ENCODE results near the gene KCNJ16.

KCNJ16 gene

DNA sequence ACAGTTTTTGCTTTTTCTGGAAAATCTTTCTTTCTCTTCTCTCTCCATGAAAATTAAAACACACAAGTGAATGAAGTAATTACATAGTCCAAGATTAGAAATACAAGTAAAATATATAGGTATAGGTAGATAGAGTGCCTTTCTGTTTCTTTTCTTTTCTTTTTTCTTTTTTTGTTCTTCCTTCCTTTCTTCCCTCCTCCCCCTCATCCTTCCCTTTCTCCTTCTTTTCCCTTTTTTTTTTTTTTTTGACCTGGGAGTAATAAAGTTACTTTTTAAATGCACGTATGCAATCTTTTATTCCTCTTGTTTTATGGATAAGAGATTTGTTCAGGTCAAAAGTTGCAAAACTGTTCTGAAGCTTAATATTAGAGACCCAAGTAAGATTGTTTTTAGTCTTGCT lies 59.8 kb downstream of the KCNJ16 start:
- H3K27ac ChIP-seq (ENCODE audit: low read depth, low read length): no peak overlapping the region
- no peaks in the 10 kb centered on the region for H3K36me3 ChIP-seq (ENCODE audit: insufficient read depth, low read length)
- no peaks in the 10 kb centered on the region for H3K9me3 ChIP-seq (ENCODE audit: low read length)
- H3K27me3 ChIP-seq (ENCODE audit: control insufficient read depth in 1 of 2, insufficient read depth in 2 of 2, low read length in 2 of 2): no peaks in the 10 kb centered on the region
- H3K4me1 ChIP-seq (ENCODE audit: insufficient read depth, low read length): peaks cover 16% of the 10 kb centered on the region
- H3K4me3 ChIP-seq (ENCODE audit: low read depth in 1 of 2, low read length in 2 of 2): no peak overlapping the region
- no peak overlapping the region for H3K9ac ChIP-seq (ENCODE audit: low read length)

DNA sequence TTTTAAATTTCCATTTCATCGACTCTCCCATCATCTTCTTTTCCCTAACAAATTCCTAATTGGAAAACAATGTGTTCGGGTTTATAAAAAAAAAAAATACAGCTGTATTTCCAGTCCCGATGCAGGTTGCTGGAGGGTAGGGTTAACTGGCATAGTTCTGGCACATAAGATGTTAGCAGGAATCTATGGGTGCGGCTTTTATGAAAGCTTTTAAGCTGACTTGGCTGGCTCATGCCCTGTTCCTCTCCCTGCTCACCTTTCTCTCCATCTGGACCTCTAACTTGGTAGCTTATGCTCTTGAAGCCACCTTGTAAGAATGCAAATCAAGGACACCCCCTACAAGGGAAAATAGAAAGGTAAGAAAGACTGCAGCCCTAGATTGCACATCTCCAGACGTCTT lies 61.1 kb downstream of the KCNJ16 start:
- peaks cover 16% of the 10 kb centered on the region for H3K4me1 ChIP-seq (ENCODE audit: insufficient read depth, low read length)
- H3K4me3 ChIP-seq (ENCODE audit: low read depth in 1 of 2, low read length in 2 of 2): no peak overlapping the region
- no peak overlapping the region for H3K27ac ChIP-seq (ENCODE audit: low read depth, low read length)
- H3K36me3 ChIP-seq (ENCODE audit: insufficient read depth, low read length): no peaks in the 10 kb centered on the region
- H3K9ac ChIP-seq (ENCODE audit: low read length): no peak overlapping the region
- no peaks in the 10 kb centered on the region for H3K9me3 ChIP-seq (ENCODE audit: low read length)
- H3K27me3 ChIP-seq (ENCODE audit: control insufficient read depth in 1 of 2, insufficient read depth in 2 of 2, low read length in 2 of 2): no peaks in the 10 kb centered on the region

DNA sequence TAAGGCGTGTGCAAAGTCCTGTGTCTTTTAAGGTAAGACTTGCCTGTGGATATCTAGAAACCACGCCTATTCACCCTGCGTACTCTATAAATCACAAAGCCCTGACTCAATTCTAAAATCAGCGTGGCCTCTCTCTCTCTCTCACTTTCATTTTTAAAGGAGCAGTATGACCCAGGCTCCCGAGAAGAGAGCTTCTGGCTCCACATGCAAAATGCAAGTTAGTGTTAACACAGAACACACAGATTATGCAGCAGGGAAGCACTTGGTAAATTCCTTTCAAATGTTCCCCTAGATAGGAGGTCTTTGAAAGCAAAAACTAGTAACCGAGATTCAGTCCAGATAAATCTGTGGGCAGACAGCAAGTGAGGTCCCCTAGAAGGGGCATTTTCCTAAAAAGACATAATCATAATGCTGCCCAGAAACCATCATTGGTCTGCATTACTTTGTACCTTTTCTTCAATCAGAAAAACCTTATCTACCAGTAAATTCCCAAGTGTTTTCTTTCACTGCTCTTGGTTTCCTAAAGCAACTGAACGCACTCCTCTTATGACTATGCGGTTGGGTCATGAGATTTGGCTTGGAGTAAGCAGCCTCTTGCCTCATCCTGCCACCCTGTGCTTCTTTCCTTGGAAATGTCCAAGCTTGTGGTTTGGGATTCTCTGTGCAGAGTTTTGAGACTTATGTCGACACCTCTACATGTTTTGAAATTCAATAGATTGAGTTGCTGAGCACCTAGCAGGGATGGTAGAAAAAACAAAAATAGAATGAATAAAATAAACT lies 62.6 kb downstream of the KCNJ16 start:
- no peaks in the 10 kb centered on the region for H3K9me3 ChIP-seq (ENCODE audit: low read length)
- peaks cover 16% of the 10 kb centered on the region for H3K4me1 ChIP-seq (ENCODE audit: insufficient read depth, low read length)
- peak overlapping the region; percentile 29 to 57 for H3K4me3 ChIP-seq (ENCODE audit: low read depth in 1 of 2, low read length in 2 of 2)
- peak overlapping the region; percentile 32 for H3K9ac ChIP-seq (ENCODE audit: low read length)
- H3K36me3 ChIP-seq (ENCODE audit: insufficient read depth, low read length): no peaks in the 10 kb centered on the region
- peak overlapping the region; percentile 69 for H3K27ac ChIP-seq (ENCODE audit: low read depth, low read length)
- H3K27me3 ChIP-seq (ENCODE audit: control insufficient read depth in 1 of 2, insufficient read depth in 2 of 2, low read length in 2 of 2): no peaks in the 10 kb centered on the region

DNA sequence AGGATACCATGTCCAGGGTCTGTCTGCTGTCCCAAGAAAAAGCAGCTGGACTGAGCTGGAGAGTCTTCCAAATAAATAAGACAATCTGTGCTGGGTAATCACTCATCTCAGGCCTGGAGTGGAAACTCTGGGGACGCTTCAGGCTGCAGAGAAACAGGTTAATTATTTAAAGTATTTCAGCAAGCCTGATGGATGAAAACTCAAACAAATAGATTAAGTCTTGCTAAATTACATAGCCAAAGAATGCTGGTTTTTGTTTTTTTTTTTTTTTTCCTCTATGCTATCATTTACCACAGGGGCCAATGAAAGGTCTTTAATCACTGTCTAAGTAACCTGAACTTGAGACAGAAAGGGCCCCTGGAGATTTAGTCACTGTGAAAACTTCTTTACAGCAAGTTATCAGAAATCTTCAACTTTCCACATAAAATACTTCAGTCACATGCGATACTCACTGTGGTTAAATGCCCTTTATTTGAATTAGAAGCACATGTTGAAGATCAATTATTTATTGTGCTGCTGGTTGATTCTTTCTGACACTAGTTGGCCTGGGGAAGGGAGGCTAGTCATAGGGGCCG lies 63.4 kb downstream of the KCNJ16 start:
- no peak overlapping the region for H3K9ac ChIP-seq (ENCODE audit: low read length)
- no peaks in the 10 kb centered on the region for H3K27me3 ChIP-seq (ENCODE audit: control insufficient read depth in 1 of 2, insufficient read depth in 2 of 2, low read length in 2 of 2)
- no peak overlapping the region for H3K4me3 ChIP-seq (ENCODE audit: low read depth in 1 of 2, low read length in 2 of 2)
- H3K27ac ChIP-seq (ENCODE audit: low read depth, low read length): peak overlapping the region; percentile 69
- no peaks in the 10 kb centered on the region for H3K36me3 ChIP-seq (ENCODE audit: insufficient read depth, low read length)
- no peaks in the 10 kb centered on the region for H3K9me3 ChIP-seq (ENCODE audit: low read length)
- peaks cover 16% of the 10 kb centered on the region for H3K4me1 ChIP-seq (ENCODE audit: insufficient read depth, low read length)

DNA sequence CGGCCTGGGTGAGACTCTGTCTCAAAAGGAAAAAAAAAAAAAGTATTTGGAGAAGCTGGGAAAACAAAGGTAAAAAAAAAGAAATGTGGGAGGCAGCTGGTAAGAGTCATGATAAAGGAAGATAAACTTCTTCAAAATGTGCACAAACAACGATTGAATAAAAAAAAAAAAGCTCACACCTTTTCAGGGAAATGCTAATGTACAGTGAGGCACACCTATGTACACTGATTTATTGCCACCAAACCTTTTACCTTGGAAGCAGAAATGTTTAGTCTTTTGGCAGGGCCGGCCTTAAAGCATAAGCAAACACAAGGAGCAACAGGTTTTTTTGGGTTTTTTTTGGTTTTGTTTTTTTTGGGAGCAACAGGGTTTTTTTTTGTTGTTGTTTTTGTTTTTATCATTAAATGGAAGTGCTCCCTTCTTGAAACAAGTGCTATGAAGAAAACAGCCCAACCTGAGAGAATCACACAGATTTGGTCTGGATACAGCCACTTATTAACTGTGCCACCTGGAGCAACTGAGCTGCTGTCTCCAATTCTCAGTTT lies 64.5 kb downstream of the KCNJ16 start:
- Histone ChIP-seq H3K27me3 (ENCODE audit: control insufficient read depth in 1 of 2, insufficient read depth in 2 of 2, low read length in 2 of 2) (no peaks in the 10 kb centered on the region), H3K36me3 (ENCODE audit: insufficient read depth, low read length) (no peaks in the 10 kb centered on the region), H3K27ac (ENCODE audit: low read depth, low read length) (no peak overlapping the region), H3K4me1 (ENCODE audit: insufficient read depth, low read length) (peaks cover 19% of the 10 kb centered on the region), H3K9ac (ENCODE audit: low read length) (no peak overlapping the region), H3K9me3 (ENCODE audit: low read length) (no peaks in the 10 kb centered on the region), H3K4me3 (ENCODE audit: low read depth in 1 of 2, low read length in 2 of 2) (no peak overlapping the region)

DNA sequence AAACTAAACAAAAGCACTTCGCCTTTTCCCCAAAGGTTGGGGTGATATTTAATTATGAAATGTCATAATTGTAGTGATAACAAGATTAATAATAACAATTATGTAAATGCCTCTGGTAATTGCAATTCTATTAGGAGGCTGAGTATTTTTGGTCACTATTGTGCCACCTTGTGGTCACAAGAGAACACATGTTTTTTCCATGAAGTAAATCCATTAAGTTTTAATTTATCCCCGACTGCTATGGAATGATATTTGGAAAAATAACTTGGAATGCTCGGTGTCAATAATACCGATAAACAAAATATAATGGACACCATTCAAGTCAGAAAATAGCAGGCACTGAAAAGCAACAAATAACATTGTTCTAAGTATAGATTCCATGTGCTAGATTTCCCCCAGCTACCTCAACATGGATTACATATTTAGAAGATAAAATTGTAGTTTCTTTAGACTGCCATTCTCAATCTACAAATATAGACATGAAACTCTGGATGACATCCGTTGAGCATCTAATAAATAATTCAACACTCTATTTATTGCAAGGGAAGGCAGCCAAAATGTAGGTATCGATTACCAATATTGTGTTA lies 69.3 kb downstream of the KCNJ16 start:
- no peak overlapping the region for H3K9ac ChIP-seq (ENCODE audit: low read length)
- no peaks in the 10 kb centered on the region for H3K36me3 ChIP-seq (ENCODE audit: insufficient read depth, low read length)
- no peaks in the 10 kb centered on the region for H3K27me3 ChIP-seq (ENCODE audit: control insufficient read depth in 1 of 2, insufficient read depth in 2 of 2, low read length in 2 of 2)
- H3K4me1 ChIP-seq (ENCODE audit: insufficient read depth, low read length): peaks cover 3% of the 10 kb centered on the region
- no peaks in the 10 kb centered on the region for H3K9me3 ChIP-seq (ENCODE audit: low read length)
- H3K27ac ChIP-seq (ENCODE audit: low read depth, low read length): no peak overlapping the region
- H3K4me3 ChIP-seq (ENCODE audit: low read depth in 1 of 2, low read length in 2 of 2): no peak overlapping the region

DNA sequence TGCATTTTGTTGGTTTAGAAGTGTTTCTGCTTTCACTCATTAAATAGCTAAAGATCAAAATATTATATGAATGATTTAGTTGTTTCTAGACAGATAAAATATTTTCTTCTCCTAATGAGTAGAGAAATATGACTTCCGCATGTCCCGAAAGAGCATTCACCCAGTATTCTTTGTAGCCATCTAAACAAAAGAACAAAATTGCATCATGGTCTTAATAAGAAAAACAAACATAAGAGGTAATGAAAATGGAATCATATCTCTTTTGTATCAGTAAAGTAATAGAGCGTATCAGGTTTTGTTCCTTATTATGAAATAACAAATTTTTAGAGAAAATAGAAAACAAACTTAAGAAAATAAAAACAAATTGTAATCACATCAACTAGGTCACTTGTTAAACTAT lies 78.2 kb downstream of the KCNJ16 start:
- no peaks in the 10 kb centered on the region for H3K4me1 ChIP-seq (ENCODE audit: insufficient read depth, low read length)
- no peaks in the 10 kb centered on the region for H3K36me3 ChIP-seq (ENCODE audit: insufficient read depth, low read length)
- H3K9me3 ChIP-seq (ENCODE audit: low read length): no peaks in the 10 kb centered on the region
- no peak overlapping the region for H3K4me3 ChIP-seq (ENCODE audit: low read depth in 1 of 2, low read length in 2 of 2)
- H3K27ac ChIP-seq (ENCODE audit: low read depth, low read length): no peak overlapping the region
- no peaks in the 10 kb centered on the region for H3K27me3 ChIP-seq (ENCODE audit: control insufficient read depth in 1 of 2, insufficient read depth in 2 of 2, low read length in 2 of 2)
- H3K9ac ChIP-seq (ENCODE audit: low read length): no peak overlapping the region

DNA sequence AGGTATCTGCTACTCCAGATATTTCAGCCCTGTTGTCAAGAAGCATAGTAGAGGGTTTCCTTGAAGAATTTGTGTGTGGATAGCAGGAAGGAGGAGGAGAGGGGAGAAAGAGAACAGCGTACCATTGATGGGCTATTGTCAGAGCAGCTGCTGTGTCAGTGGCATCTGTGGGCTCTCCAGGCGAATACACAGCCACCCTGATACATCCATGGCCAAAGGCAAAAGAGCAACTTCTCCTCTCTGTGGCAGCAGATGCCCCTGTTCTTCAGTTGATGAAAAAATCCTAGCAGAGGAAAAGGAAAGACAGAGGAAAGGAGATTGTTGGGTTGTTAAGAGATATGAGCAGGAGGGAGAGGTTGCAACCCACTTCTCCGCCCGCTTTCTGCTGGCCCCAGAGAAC lies 82.1 kb downstream of the KCNJ16 start:
- no peak overlapping the region for H3K27ac ChIP-seq (ENCODE audit: low read depth, low read length)

DNA sequence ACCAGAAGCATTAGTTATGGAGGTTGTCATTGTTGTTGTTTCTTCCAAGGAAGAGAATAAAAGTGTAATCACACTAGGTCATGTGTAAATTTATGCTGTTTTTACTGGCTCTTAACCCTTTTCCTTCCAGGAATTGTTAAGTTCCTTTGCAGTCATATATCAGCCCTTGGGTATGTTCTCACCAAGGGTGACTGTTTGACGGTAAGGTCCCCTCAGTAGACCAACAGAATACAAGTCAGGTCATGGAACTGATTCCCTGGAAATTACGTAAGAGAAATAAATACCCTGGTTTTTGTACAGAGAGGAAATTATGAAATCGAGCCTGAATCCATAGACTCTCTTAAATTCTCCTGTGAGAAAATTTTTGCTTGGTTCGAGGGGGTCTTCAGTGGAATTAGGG lies 83.2 kb downstream of the KCNJ16 start:
- H3K27me3 ChIP-seq (ENCODE audit: control insufficient read depth in 1 of 2, insufficient read depth in 2 of 2, low read length in 2 of 2): no peaks in the 10 kb centered on the region
- no peak overlapping the region for H3K27ac ChIP-seq (ENCODE audit: low read depth, low read length)
- H3K9me3 ChIP-seq (ENCODE audit: low read length): no peaks in the 10 kb centered on the region
- no peak overlapping the region for H3K9ac ChIP-seq (ENCODE audit: low read length)
- H3K4me3 ChIP-seq (ENCODE audit: low read depth in 1 of 2, low read length in 2 of 2): no peak overlapping the region
- H3K36me3 ChIP-seq (ENCODE audit: insufficient read depth, low read length): no peaks in the 10 kb centered on the region
- no peaks in the 10 kb centered on the region for H3K4me1 ChIP-seq (ENCODE audit: insufficient read depth, low read length)

More for the DNA sequence above, 82.1 kb downstream of the KCNJ16 start:
- H3K4me3 ChIP-seq (ENCODE audit: low read depth in 1 of 2, low read length in 2 of 2): no peak overlapping the region
- no peak overlapping the region for H3K9ac ChIP-seq (ENCODE audit: low read length)
- H3K4me1 ChIP-seq (ENCODE audit: insufficient read depth, low read length): no peaks in the 10 kb centered on the region
- no peaks in the 10 kb centered on the region for H3K27me3 ChIP-seq (ENCODE audit: control insufficient read depth in 1 of 2, insufficient read depth in 2 of 2, low read length in 2 of 2)
- H3K36me3 ChIP-seq (ENCODE audit: insufficient read depth, low read length): no peaks in the 10 kb centered on the region
- H3K9me3 ChIP-seq (ENCODE audit: low read length): no peaks in the 10 kb centered on the region

DNA sequence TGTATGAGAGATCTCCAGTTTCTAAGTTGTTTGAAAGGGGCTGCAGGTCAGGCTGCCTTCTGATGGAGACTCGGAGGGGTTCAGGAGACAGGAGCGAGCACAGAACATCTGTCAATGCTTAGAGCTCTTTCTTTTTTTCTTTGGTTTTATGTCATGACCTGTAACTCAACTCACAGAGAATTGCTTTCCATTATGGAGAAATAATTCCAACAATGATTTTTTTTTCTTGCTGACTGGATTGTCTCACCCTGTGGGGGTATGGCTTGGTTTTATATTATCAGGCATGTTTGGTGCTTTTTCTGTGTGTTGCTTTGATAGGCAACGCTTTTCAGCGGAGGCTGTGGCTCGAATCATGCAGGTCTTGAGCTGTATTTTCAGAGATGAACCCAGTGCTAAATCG lies 83.6 kb downstream of the KCNJ16 start:
- Histone ChIP-seq H3K4me1 (ENCODE audit: insufficient read depth, low read length) (no peaks in the 10 kb centered on the region), H3K36me3 (ENCODE audit: insufficient read depth, low read length) (no peaks in the 10 kb centered on the region), H3K4me3 (ENCODE audit: low read depth in 1 of 2, low read length in 2 of 2) (no peak overlapping the region), H3K9ac (ENCODE audit: low read length) (no peak overlapping the region), H3K27me3 (ENCODE audit: control insufficient read depth in 1 of 2, insufficient read depth in 2 of 2, low read length in 2 of 2) (no peaks in the 10 kb centered on the region), H3K9me3 (ENCODE audit: low read length) (no peaks in the 10 kb centered on the region), H3K27ac (ENCODE audit: low read depth, low read length) (no peak overlapping the region)

DNA sequence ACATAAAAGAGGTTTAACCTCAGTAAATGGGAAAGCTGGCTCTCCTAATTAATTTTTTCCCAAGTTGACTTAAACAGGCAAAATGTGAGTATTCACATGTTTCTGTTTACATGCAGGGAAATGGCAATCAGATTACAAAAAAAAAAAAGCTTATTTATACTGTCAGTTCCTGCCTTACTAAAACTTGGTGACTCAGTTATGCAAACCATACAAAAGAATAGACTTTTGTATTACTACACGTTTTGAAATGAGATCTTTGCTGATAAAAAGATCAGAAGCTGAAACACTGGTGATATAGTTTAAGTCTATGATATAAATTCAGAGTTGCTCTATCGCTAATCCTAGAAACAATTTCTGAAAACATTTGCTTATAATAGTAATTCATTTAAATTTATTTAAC lies 85.0 kb downstream of the KCNJ16 start:
- no peaks in the 10 kb centered on the region for H3K27me3 ChIP-seq (ENCODE audit: control insufficient read depth in 1 of 2, insufficient read depth in 2 of 2, low read length in 2 of 2)
- H3K27ac ChIP-seq (ENCODE audit: low read depth, low read length): no peak overlapping the region
- H3K36me3 ChIP-seq (ENCODE audit: insufficient read depth, low read length): no peaks in the 10 kb centered on the region

More for the DNA sequence above, 85.0 kb downstream of the KCNJ16 start:
- Histone ChIP-seq H3K4me3 (ENCODE audit: low read depth in 1 of 2, low read length in 2 of 2) (no peak overlapping the region), H3K9me3 (ENCODE audit: low read length) (no peaks in the 10 kb centered on the region), H3K9ac (ENCODE audit: low read length) (no peak overlapping the region), H3K4me1 (ENCODE audit: insufficient read depth, low read length) (no peaks in the 10 kb centered on the region)

Data from muscle layer of colon (tissue), 2 donors.